DND-41 (cell line): ENCODE data around the gene GPR107.

Experiments
- ATAC-seq: fragments of 200-7000 bp; cut with Tn5 transposase; 3 replicates; pipeline ENCODE4 v1.9.1; 2021; ENCODE audit warnings: low read depth; ENCODE audit not compliant: insufficient read depth
- DNase-seq: peaks from one replicate; pipeline ENCODE4 v3.0.0-alpha.2; 2020
- H2AFZ ChIP-seq: 2 replicates; pipeline ENCODE4 v1.6.0; 2012; ENCODE audit warnings: low read depth, low read length
- H3K27ac ChIP-seq: 2 replicates; pipeline ENCODE4 v1.5.1; 2012; ENCODE audit warnings: low read length, inconsistent platforms
- H3K27me3 ChIP-seq: fragments of 200-600 bp; sonication (generic); 2 replicates; pipeline ENCODE4 v1.6.0; 2012; ENCODE audit warnings: low read length, mild to moderate bottlenecking, inconsistent platforms; ENCODE audit not compliant: insufficient read depth, poor library complexity
- H3K36me3 ChIP-seq: 2 replicates; pipeline ENCODE4 v1.5.1; 2012; ENCODE audit warnings: low read length, inconsistent platforms; ENCODE audit not compliant: insufficient read depth
- H3K4me1 ChIP-seq: 2 replicates; pipeline ENCODE4 v1.5.1; 2012; ENCODE audit warnings: mild to moderate bottlenecking, low read length; ENCODE audit not compliant: insufficient read depth
- H3K4me2 ChIP-seq: 2 replicates; pipeline ENCODE4 v1.6.0; 2012; ENCODE audit warnings: mild to moderate bottlenecking, moderate library complexity, low read length, inconsistent platforms; ENCODE audit not compliant: insufficient read depth
- H3K4me3 ChIP-seq, 2 experiments: fragments of 200-600 bp in 1 of 2; shearing (Covaris generic) in 1 of 2; 2 replicates each; pipeline ENCODE4 v1.5.1; 2012 to 2016; ENCODE audit warnings: inconsistent platforms in 2 of 2, low read length in 2 of 2, mild to moderate bottlenecking in 2 of 2, low read depth in 1 of 2, moderate library complexity in 1 of 2
- H3K79me2 ChIP-seq: 2 replicates; pipeline ENCODE4 v1.6.0; 2012; ENCODE audit warnings: low read length, inconsistent platforms; ENCODE audit not compliant: insufficient read depth
- H3K9ac ChIP-seq: 2 replicates; pipeline ENCODE4 v1.6.0; 2012; ENCODE audit warnings: low read depth, mild to moderate bottlenecking, inconsistent platforms, low read length, moderate library complexity
- H3K9me3 ChIP-seq: 2 replicates; pipeline ENCODE4 v1.5.1; 2012; ENCODE audit warnings: low read length, moderate library complexity, mild to moderate bottlenecking, inconsistent platforms; ENCODE audit not compliant: insufficient read depth, severe bottlenecking
- H4K20me1 ChIP-seq: 2 replicates; pipeline ENCODE4 v1.6.0; 2012; ENCODE audit warnings: low read length; ENCODE audit not compliant: insufficient read depth
- EZH2 ChIP-seq: IDR thresholded peaks from 3 replicates; pipeline ENCODE4 v1.6.1; 2012; ENCODE audit warnings: borderline replicate concordance, low read depth, mild to moderate bottlenecking, moderate library complexity, low read length, inconsistent platforms; ENCODE audit not compliant: severe bottlenecking
- TF ChIP-seq, protein P1 (sequence below): IDR thresholded peaks from 2 replicates; pipeline ENCODE4 v1.5.1; 2012; ENCODE audit warnings: borderline replicate concordance, low read length, moderate library complexity, mild to moderate bottlenecking; ENCODE audit not compliant: poor library complexity, severe bottlenecking; ENCODE audit errors: extremely low read depth

The GPR107 gene

DNA sequence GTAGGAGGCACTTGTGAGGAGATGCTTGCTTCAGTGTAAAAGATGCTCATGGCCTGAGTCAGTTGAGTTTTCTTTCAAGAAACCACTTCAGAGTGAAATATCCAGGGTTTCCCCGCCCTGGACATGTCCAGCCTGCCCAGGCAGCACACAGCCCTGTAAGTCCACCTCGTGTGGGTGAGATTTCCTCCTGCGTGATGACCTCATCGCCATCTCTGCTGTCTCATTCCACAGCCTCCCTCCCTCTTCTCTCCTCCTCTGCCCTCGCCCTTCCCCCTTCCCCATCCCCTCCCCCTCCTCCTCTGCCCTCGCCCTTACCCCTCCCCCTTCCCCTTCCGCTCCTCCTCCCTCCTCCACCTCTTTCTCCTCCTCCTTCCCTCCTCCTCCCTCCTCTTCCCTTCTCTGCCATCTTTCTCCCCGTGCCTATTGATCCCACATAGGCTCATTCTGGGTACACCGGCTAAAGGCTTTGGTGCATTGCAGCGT, 84.5 kb downstream of the GPR107 start:
- H3K4me2 ChIP-seq: no peak overlapping the region
- H3K9ac ChIP-seq: no peak overlapping the region
- ATAC-seq (no peak), DNase-seq (no peak)
- no peak overlapping the region for H3K4me3 ChIP-seq
- H2AFZ ChIP-seq: no peak overlapping the region
- no peaks in the 10 kb centered on the region for H3K27me3 ChIP-seq
- no peaks in the 10 kb centered on the region for H3K9me3 ChIP-seq
- no peaks in the 10 kb centered on the region for H3K4me1 ChIP-seq
- H3K36me3 ChIP-seq: peaks cover 15% of the 10 kb centered on the region
- TF ChIP-seq, protein P1, sequence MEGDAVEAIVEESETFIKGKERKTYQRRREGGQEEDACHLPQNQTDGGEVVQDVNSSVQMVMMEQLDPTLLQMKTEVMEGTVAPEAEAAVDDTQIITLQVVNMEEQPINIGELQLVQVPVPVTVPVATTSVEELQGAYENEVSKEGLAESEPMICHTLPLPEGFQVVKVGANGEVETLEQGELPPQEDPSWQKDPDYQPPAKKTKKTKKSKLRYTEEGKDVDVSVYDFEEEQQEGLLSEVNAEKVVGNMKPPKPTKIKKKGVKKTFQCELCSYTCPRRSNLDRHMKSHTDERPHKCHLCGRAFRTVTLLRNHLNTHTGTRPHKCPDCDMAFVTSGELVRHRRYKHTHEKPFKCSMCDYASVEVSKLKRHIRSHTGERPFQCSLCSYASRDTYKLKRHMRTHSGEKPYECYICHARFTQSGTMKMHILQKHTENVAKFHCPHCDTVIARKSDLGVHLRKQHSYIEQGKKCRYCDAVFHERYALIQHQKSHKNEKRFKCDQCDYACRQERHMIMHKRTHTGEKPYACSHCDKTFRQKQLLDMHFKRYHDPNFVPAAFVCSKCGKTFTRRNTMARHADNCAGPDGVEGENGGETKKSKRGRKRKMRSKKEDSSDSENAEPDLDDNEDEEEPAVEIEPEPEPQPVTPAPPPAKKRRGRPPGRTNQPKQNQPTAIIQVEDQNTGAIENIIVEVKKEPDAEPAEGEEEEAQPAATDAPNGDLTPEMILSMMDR: no peak
- no peaks in the 10 kb centered on the region for H4K20me1 ChIP-seq
- no peaks in the 10 kb centered on the region for H3K79me2 ChIP-seq
- no peak overlapping the region for H3K27ac ChIP-seq

DNA sequence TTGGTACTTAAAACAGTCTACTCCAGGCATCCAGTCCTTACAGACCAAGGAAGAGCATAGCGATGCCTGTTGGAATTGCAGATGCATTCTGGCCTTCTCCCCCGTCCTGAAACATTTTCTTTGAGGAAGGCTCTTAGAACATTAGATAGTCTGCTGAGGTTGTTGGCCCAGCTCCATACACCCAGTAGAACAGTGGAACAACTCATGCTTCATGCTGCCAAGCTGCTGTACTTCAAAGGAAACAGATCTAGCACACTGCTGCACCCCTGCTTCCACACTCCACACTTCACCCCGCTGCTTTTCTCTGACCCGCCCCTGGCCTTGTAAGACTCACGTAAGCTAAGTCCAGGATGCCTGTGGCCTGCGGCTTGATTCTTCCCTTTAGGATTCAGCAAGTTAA, 85.1 kb downstream of the GPR107 start:
- Histone ChIP-seq H3K4me2 (no peak overlapping the region), H3K36me3 (peaks cover 14% of the 10 kb centered on the region), H3K27ac (no peak overlapping the region), H2AFZ (no peak overlapping the region), H3K9ac (no peak overlapping the region), H3K4me3 (no peak overlapping the region), H3K9me3 (no peaks in the 10 kb centered on the region), H4K20me1 (no peaks in the 10 kb centered on the region), H3K4me1 (no peaks in the 10 kb centered on the region), H3K79me2 (no peaks in the 10 kb centered on the region), H3K27me3 (no peaks in the 10 kb centered on the region)
- no peak for DNase-seq
- ATAC-seq: 0 out of 3 replicates have a peak, but pooled peaks have one; percentile 33
- no peak for TF ChIP-seq EZH2
- TF ChIP-seq, protein P1: no peak

DNA sequence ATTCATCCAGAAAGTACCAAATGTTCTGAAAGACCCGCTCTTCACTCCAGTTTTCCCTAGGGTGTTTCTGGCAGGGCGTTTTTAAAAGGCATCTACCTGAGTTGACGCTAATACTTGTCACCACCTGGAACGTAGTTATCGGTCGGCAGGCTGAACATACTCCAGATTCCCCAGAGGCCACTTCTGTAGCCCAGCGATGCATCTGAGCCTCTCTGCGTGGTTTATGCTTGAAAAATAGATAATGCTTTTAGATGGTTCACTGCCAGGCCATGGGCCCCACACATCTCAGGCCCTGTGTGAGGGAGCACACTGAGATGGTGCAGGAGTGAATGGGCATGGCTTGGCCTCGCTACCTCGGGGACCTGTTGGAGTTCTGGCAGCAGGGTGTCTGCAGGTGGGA, 85.5 kb downstream of the GPR107 start:
- no peak overlapping the region for H3K27ac ChIP-seq
- no peaks in the 10 kb centered on the region for H4K20me1 ChIP-seq
- no peaks in the 10 kb centered on the region for H3K79me2 ChIP-seq
- DNase-seq: no peak
- TF ChIP-seq EZH2: no peak
- TF ChIP-seq, protein P1: no peak
- no peak overlapping the region for H3K4me3 ChIP-seq
- H3K9me3 ChIP-seq: no peaks in the 10 kb centered on the region
- H3K4me1 ChIP-seq: no peaks in the 10 kb centered on the region
- H3K27me3 ChIP-seq: no peaks in the 10 kb centered on the region
- H3K36me3 ChIP-seq: peaks cover 11% of the 10 kb centered on the region
- no peak overlapping the region for H3K4me2 ChIP-seq
- ATAC-seq: no peak
- no peak overlapping the region for H3K9ac ChIP-seq
- H2AFZ ChIP-seq: no peak overlapping the region

DNA sequence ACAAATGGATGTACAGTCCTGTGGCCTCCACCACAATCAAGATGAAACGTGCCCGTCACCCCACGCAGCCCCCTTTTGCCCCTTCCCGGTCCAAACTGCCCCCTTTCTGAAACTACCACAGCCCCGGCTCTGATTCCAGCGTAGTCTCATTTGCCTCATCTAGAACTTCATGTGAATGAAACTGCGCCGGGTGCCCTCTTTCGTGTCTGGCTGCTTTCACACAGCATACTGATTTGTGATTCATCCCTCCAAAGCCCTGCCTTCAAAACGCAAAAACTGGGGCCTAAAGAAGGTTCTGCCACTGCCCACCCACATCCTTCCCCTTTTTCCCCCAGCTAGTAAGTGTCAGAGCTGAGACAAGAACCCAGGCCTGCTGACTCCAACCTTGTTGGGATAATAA, 87.0 kb downstream of the GPR107 start:
- ATAC-seq (no peak), DNase-seq (no peak)
- H3K9ac ChIP-seq: no peak overlapping the region
- H3K4me1 ChIP-seq: no peaks in the 10 kb centered on the region
- no peak for TF ChIP-seq EZH2
- TF ChIP-seq, protein P1: no peak
- H3K27me3 ChIP-seq: no peaks in the 10 kb centered on the region
- no peaks in the 10 kb centered on the region for H3K79me2 ChIP-seq
- H3K4me3 ChIP-seq: no peak overlapping the region
- no peaks in the 10 kb centered on the region for H3K9me3 ChIP-seq
- H3K4me2 ChIP-seq: no peak overlapping the region
- peaks cover 7% of the 10 kb centered on the region for H3K36me3 ChIP-seq
- H4K20me1 ChIP-seq: no peaks in the 10 kb centered on the region
- no peak overlapping the region for H2AFZ ChIP-seq
- H3K27ac ChIP-seq: no peak overlapping the region
